HG03060 (cell line): Measurements from ENCODE around the gene DAG1.
"Not testable (repeated sequence)": the region's sequence is repeated elsewhere in the genome, so short reads cannot be mapped to it uniquely, and the experiment has no call there.

ENCODE experiments used
- ATAC-seq: cut with Tn5 transposase; IDR thresholded peaks from one replicate; pipeline ENCODE4 v1.9.1; 2021; ENCODE audit warnings: low read depth, moderate number of reproducible peaks; ENCODE audit not compliant: unreplicated experiment

The DAG1 gene

GRCh38 chr3:49469037-49469935, 781 bp upstream of the DAG1 start:
- ATAC-seq, result peak; percentile 12

- ATAC-seq, result peak; percentile 18
These were observed 800 bp downstream of the DAG1 start for GRCh38 chr3:49470714-49471420.

GRCh38 chr3:49471856-49472495, 1.9 kb downstream of the DAG1 start:
- no peak for ATAC-seq

- no peak for ATAC-seq
These were observed 6.5 kb downstream of the DAG1 start for GRCh38 chr3:49476563-49476962.

GRCh38 chr3:49482766-49483165, 12.7 kb downstream of the DAG1 start:
- ATAC-seq, result no peak

GRCh38 chr3:49484471-49484870, 14.4 kb downstream of the DAG1 start:
- ATAC-seq, result no peak

- ATAC-seq, result no peak
These were observed 19.2 kb downstream of the DAG1 start for GRCh38 chr3:49489247-49489646.

- ATAC-seq, result no peak
These were observed 22.9 kb downstream of the DAG1 start for GRCh38 chr3:49492969-49493368.

- ATAC-seq, result no peak
These were observed 23.8 kb downstream of the DAG1 start for GRCh38 chr3:49493901-49494300.

GRCh38 chr3:49495023-49495422, 25.0 kb downstream of the DAG1 start:
- no peak for ATAC-seq

- ATAC-seq, result not testable (repeated sequence)
These were observed 26.8 kb downstream of the DAG1 start for GRCh38 chr3:49496845-49497244.

- ATAC-seq, result no peak
These were observed 27.5 kb downstream of the DAG1 start for GRCh38 chr3:49497606-49498005.

GRCh38 chr3:49498239-49498638, 28.2 kb downstream of the DAG1 start:
- ATAC-seq, result no peak

- ATAC-seq, result no peak
These were observed 28.6 kb downstream of the DAG1 start for GRCh38 chr3:49498648-49499047.

GRCh38 chr3:49500205-49500731, 30.2 kb downstream of the DAG1 start:
- no peak for ATAC-seq

GRCh38 chr3:49500732-49501609, 30.9 kb downstream of the DAG1 start:
- no peak for ATAC-seq

- no peak for ATAC-seq
These were observed 31.8 kb downstream of the DAG1 start for GRCh38 chr3:49501842-49502241.

GRCh38 chr3:49506906-49507305, 36.8 kb downstream of the DAG1 start:
- no peak for ATAC-seq

GRCh38 chr3:49509028-49509561, 39.0 kb downstream of the DAG1 start:
- no peak for ATAC-seq

- no peak for ATAC-seq
These were observed 41.6 kb downstream of the DAG1 start for GRCh38 chr3:49511639-49512038.
